ENCODE data around the gene COX6A1. TPM values are rescaled to one million over a fixed set of nuclear protein-coding genes. Genes with fewer than 3 reads are reported as not detected.

The COX6A1 gene
- total and polyA plus RNA-seq, 2 of the 13 experiments (the other 11 are each of a cell fraction or from before 2014, with no cell fraction given): 542 to 673 TPM

- 0 out of 2 replicates have a peak, but pooled peaks have one; percentile 50 for TF ChIP-seq ZNF350 (CRISPR knock-in tag; IDR thresholded peaks at IDR 0.05; ENCODE audit: borderline replicate concordance, low read depth)
- TF ChIP-seq ZNF24 (IDR thresholded peaks at IDR 0.05): no peak
- TF ChIP-seq BHLHE40 (IDR thresholded peaks at IDR 0.05; ENCODE audit: low read length): no peak
- no peak for TF ChIP-seq ZNF512 (CRISPR knock-in tag; IDR thresholded peaks at IDR 0.05)
- no peak for TF ChIP-seq ZNF839 (CRISPR knock-in tag; IDR thresholded peaks at IDR 0.05; ENCODE audit: borderline replicate concordance)
- TF ChIP-seq ZNF768 (CRISPR knock-in tag; IDR thresholded peaks at IDR 0.05): no peak
- no peak for TF ChIP-seq ZNF232 (CRISPR knock-in tag; IDR thresholded peaks at IDR 0.05; ENCODE audit: borderline replicate concordance)
- TF ChIP-seq ERF (CRISPR knock-in tag; IDR thresholded peaks at IDR 0.05): no peak; the same call in 1 of the 2 replicates
- TF ChIP-seq ZNF615 (CRISPR knock-in tag; IDR thresholded peaks at IDR 0.05; ENCODE audit: borderline replicate concordance): no peak
- TF ChIP-seq ZNF746 (CRISPR knock-in tag; IDR thresholded peaks at IDR 0.05): 0 out of 2 replicates have a peak, but pooled peaks have one; percentile 16
- TF ChIP-seq CEBPB (IDR thresholded peaks at IDR 0.05; ENCODE audit: borderline replicate concordance, low read depth, low read length): no peak
- no peak for TF ChIP-seq HNF4G (IDR thresholded peaks at IDR 0.05; ENCODE audit: borderline replicate concordance, low read depth, low read length)
- no peak for TF ChIP-seq HNF4G (CRISPR knock-in tag; IDR thresholded peaks at IDR 0.05; ENCODE audit: borderline replicate concordance, low read depth)
- no peak for TF ChIP-seq ZNF552 (CRISPR knock-in tag; IDR thresholded peaks at IDR 0.05; ENCODE audit: borderline replicate concordance)
- TF ChIP-seq SNRNP70 (IDR thresholded peaks at IDR 0.05; ENCODE audit: low read depth, low read length): no peak
- TF ChIP-seq RFXAP (CRISPR knock-in tag; IDR thresholded peaks at IDR 0.05; ENCODE audit: borderline replicate concordance): no peak
- no peak for TF ChIP-seq FOXP1 (IDR thresholded peaks at IDR 0.05)
- TF ChIP-seq FOXP1 (CRISPR knock-in tag; IDR thresholded peaks at IDR 0.05): no peak
- no peak for TF ChIP-seq CENPT (CRISPR knock-in tag; IDR thresholded peaks at IDR 0.05; ENCODE audit: low read depth)
- TF ChIP-seq RXRA (CRISPR knock-in tag; IDR thresholded peaks at IDR 0.05): no peak
- no peak for TF ChIP-seq ESRRA (CRISPR knock-in tag; IDR thresholded peaks at IDR 0.05; ENCODE audit: low read depth)
- no peak for TF ChIP-seq ZNF280B (CRISPR knock-in tag; IDR thresholded peaks at IDR 0.05; ENCODE audit: borderline replicate concordance)
- TF ChIP-seq TFDP1 (CRISPR knock-in tag; IDR thresholded peaks at IDR 0.05; ENCODE audit: borderline replicate concordance): no peak
- no peak for TF ChIP-seq USF2 (IDR thresholded peaks at IDR 0.05; ENCODE audit: low read depth, low read length)
- 0 out of 2 replicates have a peak, but pooled peaks have one; percentile 10 for TF ChIP-seq USF2 (CRISPR knock-in tag; IDR thresholded peaks at IDR 0.05; ENCODE audit: borderline replicate concordance)
- no peak for TF ChIP-seq ZNF382 (CRISPR knock-in tag; IDR thresholded peaks at IDR 0.05; ENCODE audit: borderline replicate concordance)
These were observed 32.4 kb downstream of the COX6A1 start (continued) for GRCh38 chr12:120470150-120470784.

Measured in HepG2 (cell line).